Neuron (in vitro differentiated cells): ENCODE data around the gene HSD17B12.

ENCODE experiments used
- H2AFZ ChIP-seq: one replicate; pipeline ENCODE4 v1.6.1; 2013; ENCODE audit warnings: low read depth, mild to moderate bottlenecking, inconsistent platforms, low read length, moderate library complexity
- H3K27me3 ChIP-seq: one replicate; pipeline ENCODE4 v1.6.1; 2013; ENCODE audit warnings: low read length; ENCODE audit not compliant: insufficient read depth
- H3K36me3 ChIP-seq: one replicate; pipeline ENCODE4 v1.6.1; 2013; ENCODE audit warnings: low read length; ENCODE audit not compliant: insufficient read depth
- H3K4me1 ChIP-seq: one replicate; pipeline ENCODE4 v1.6.1; 2013; ENCODE audit warnings: low read length; ENCODE audit not compliant: insufficient read depth
- H3K4me3 ChIP-seq: 2 replicates; pipeline ENCODE4 v1.5.1; 2013; ENCODE audit warnings: mild to moderate bottlenecking, low read length, moderate library complexity
- H3K9me3 ChIP-seq: one replicate; pipeline ENCODE4 v1.6.1; 2013; ENCODE audit warnings: low read length

Gene HSD17B12

GRCh38 chr11:43802509-43802908 lies 122.0 kb downstream of the HSD17B12 start:
- Histone ChIP-seq H3K27me3 (no peaks in the 10 kb centered on the region), H3K4me3 (no peak overlapping the region), H3K36me3 (peaks cover 28% of the 10 kb centered on the region), H3K9me3 (peaks cover 7% of the 10 kb centered on the region), H2AFZ (no peak overlapping the region), H3K4me1 (no peaks in the 10 kb centered on the region)

- no peak overlapping the region for H3K4me3 ChIP-seq
- H3K36me3 ChIP-seq, result peaks cover 28% of the 10 kb centered on the region
- H2AFZ ChIP-seq, result no peak overlapping the region
- no peaks in the 10 kb centered on the region for H3K27me3 ChIP-seq
- peaks cover 7% of the 10 kb centered on the region for H3K9me3 ChIP-seq
- no peaks in the 10 kb centered on the region for H3K4me1 ChIP-seq
These were observed 123.2 kb downstream of the HSD17B12 start for GRCh38 chr11:43803766-43804165.

- Histone ChIP-seq H3K4me3 (no peak overlapping the region), H2AFZ (no peak overlapping the region), H3K27me3 (no peaks in the 10 kb centered on the region), H3K4me1 (no peaks in the 10 kb centered on the region), H3K36me3 (peaks cover 17% of the 10 kb centered on the region), H3K9me3 (peaks cover 7% of the 10 kb centered on the region)
These were observed 126.4 kb downstream of the HSD17B12 start for GRCh38 chr11:43806976-43807375.

- Histone ChIP-seq H3K4me3 (no peak overlapping the region), H3K9me3 (peaks cover under 1% of the 10 kb centered on the region), H3K4me1 (no peaks in the 10 kb centered on the region), H3K36me3 (peaks cover 5% of the 10 kb centered on the region), H2AFZ (no peak overlapping the region), H3K27me3 (no peaks in the 10 kb centered on the region)
These were observed 130.5 kb downstream of the HSD17B12 start for GRCh38 chr11:43810929-43811596.

GRCh38 chr11:43812471-43812870 lies 131.9 kb downstream of the HSD17B12 start:
- Histone ChIP-seq H3K4me1 (no peaks in the 10 kb centered on the region), H3K4me3 (no peak overlapping the region), H3K9me3 (no peaks in the 10 kb centered on the region), H3K27me3 (no peaks in the 10 kb centered on the region), H2AFZ (no peak overlapping the region), H3K36me3 (peaks cover 6% of the 10 kb centered on the region)

- H3K4me3 ChIP-seq, result no peak overlapping the region
- no peaks in the 10 kb centered on the region for H3K4me1 ChIP-seq
- peaks cover 3% of the 10 kb centered on the region for H3K9me3 ChIP-seq
- no peaks in the 10 kb centered on the region for H3K27me3 ChIP-seq
- H2AFZ ChIP-seq, result no peak overlapping the region
- peaks cover 17% of the 10 kb centered on the region for H3K36me3 ChIP-seq
These were observed 137.7 kb downstream of the HSD17B12 start for GRCh38 chr11:43818220-43818619.

- Histone ChIP-seq H3K27me3 (no peaks in the 10 kb centered on the region), H3K36me3 (peaks cover 25% of the 10 kb centered on the region)
These were observed 139.4 kb downstream of the HSD17B12 start for GRCh38 chr11:43819926-43820325.

GRCh38 chr11:43823316-43823715 lies 142.8 kb downstream of the HSD17B12 start:
- peaks cover 3% of the 10 kb centered on the region for H3K9me3 ChIP-seq

More at GRCh38 chr11:43819926-43820325, 139.4 kb downstream of the HSD17B12 start:
- Histone ChIP-seq H3K4me3 (no peak overlapping the region), H2AFZ (no peak overlapping the region), H3K4me1 (no peaks in the 10 kb centered on the region), H3K9me3 (peaks cover 3% of the 10 kb centered on the region)

GRCh38 chr11:43823851-43824250 lies 143.3 kb downstream of the HSD17B12 start:
- Histone ChIP-seq H3K36me3 (peaks cover 19% of the 10 kb centered on the region), H2AFZ (no peak overlapping the region), H3K4me1 (no peaks in the 10 kb centered on the region), H3K27me3 (no peaks in the 10 kb centered on the region), H3K9me3 (peaks cover 3% of the 10 kb centered on the region), H3K4me3 (no peak overlapping the region)

More at GRCh38 chr11:43823316-43823715, 142.8 kb downstream of the HSD17B12 start:
- Histone ChIP-seq H3K4me1 (no peaks in the 10 kb centered on the region), H3K27me3 (no peaks in the 10 kb centered on the region), H3K4me3 (no peak overlapping the region), H2AFZ (no peak overlapping the region), H3K36me3 (peaks cover 21% of the 10 kb centered on the region)

- no peaks in the 10 kb centered on the region for H3K27me3 ChIP-seq
- no peak overlapping the region for H2AFZ ChIP-seq
- H3K36me3 ChIP-seq, result peaks cover 9% of the 10 kb centered on the region
- no peaks in the 10 kb centered on the region for H3K9me3 ChIP-seq
- H3K4me1 ChIP-seq, result no peaks in the 10 kb centered on the region
- H3K4me3 ChIP-seq, result no peak overlapping the region
These were observed 144.8 kb downstream of the HSD17B12 start for GRCh38 chr11:43825217-43825816.

GRCh38 chr11:43830928-43831440 lies 150.4 kb downstream of the HSD17B12 start:
- Histone ChIP-seq H3K4me1 (peaks cover 10% of the 10 kb centered on the region), H3K4me3 (no peak overlapping the region), H3K36me3 (peaks cover 4% of the 10 kb centered on the region), H2AFZ (no peak overlapping the region), H3K27me3 (no peaks in the 10 kb centered on the region), H3K9me3 (no peaks in the 10 kb centered on the region)

GRCh38 chr11:43832536-43832935 lies 152.0 kb downstream of the HSD17B12 start:
- H3K9me3 ChIP-seq, result no peaks in the 10 kb centered on the region
- H3K27me3 ChIP-seq, result no peaks in the 10 kb centered on the region
- H2AFZ ChIP-seq, result no peak overlapping the region
- peaks cover 4% of the 10 kb centered on the region for H3K36me3 ChIP-seq
- no peak overlapping the region for H3K4me3 ChIP-seq
- H3K4me1 ChIP-seq, result peaks cover 10% of the 10 kb centered on the region

GRCh38 chr11:43833657-43834073 lies 153.1 kb downstream of the HSD17B12 start:
- no peaks in the 10 kb centered on the region for H3K27me3 ChIP-seq
- H3K9me3 ChIP-seq, result no peaks in the 10 kb centered on the region
- H3K4me3 ChIP-seq, result no peak overlapping the region
- peaks cover 10% of the 10 kb centered on the region for H3K4me1 ChIP-seq
- H2AFZ ChIP-seq, result no peak overlapping the region
- H3K36me3 ChIP-seq, result peaks cover 8% of the 10 kb centered on the region
